ENCODE results near the gene ZMYND10. TPM values are rescaled to one million over a fixed set of nuclear protein-coding genes. Genes with fewer than 3 reads are reported as not detected.

Gene ZMYND10
- total RNA-seq, 1 donor from 2014 or later = 13.4 TPM

GRCh38 chr3:50341996-50342650 is 3.4 kb downstream of the ZMYND10 start:
- Mint-ChIP-seq H3K27ac (no peak overlapping the region), H3K4me3 (peak overlapping the region; percentile 22), H3K9me3 (no peaks in the 10 kb centered on the region), H3K4me1 (ENCODE audit: unreplicated experiment) (peaks cover 20% of the 10 kb centered on the region), H3K27me3 (peaks cover 65% of the 10 kb centered on the region), H3K36me3 (no peaks in the 10 kb centered on the region)
- no peak for DNase-seq (ENCODE audit: extremely low spot score, unreplicated experiment)
- TF ChIP-seq CTCF (conservative IDR thresholded peaks at IDR 0.05) = no peak

- Mint-ChIP-seq H3K9me3 (no peaks in the 10 kb centered on the region), H3K4me1 (ENCODE audit: unreplicated experiment) (peaks cover 22% of the 10 kb centered on the region), H3K36me3 (peaks cover under 1% of the 10 kb centered on the region), H3K4me3 (peak overlapping the region; percentile 20), H3K27me3 (peaks cover 65% of the 10 kb centered on the region), H3K27ac (no peak overlapping the region)
- no peak for TF ChIP-seq CTCF (conservative IDR thresholded peaks at IDR 0.05)
- DNase-seq (ENCODE audit: extremely low spot score, unreplicated experiment) = no peak
Observed at GRCh38 chr3:50341537-50341936, 4.0 kb downstream of the ZMYND10 start.

- Mint-ChIP-seq H3K36me3 (peaks cover 4% of the 10 kb centered on the region), H3K27ac (no peak within 1 kb of the TSS), H3K4me3 (peak within 1 kb of the TSS; percentile 36), H3K9me3 (no peaks in the 10 kb centered on the region), H3K27me3 (peaks cover 61% of the 10 kb centered on the region), H3K4me1 (ENCODE audit: unreplicated experiment) (peaks cover 25% of the 10 kb centered on the region)
- TF ChIP-seq CTCF (conservative IDR thresholded peaks at IDR 0.05) = no peak
- DNase-seq (ENCODE audit: extremely low spot score, unreplicated experiment) = no peak
Observed at GRCh38 chr3:50340448-50341329, 4.8 kb downstream of the ZMYND10 start, which contains the start of gene RASSF1. Gene RASSF1, minus strand, starts transcription at chr3:50340836. Its CDS starts 31 bp downstream, at chr3:50340805.

- peaks cover 25% of the 10 kb centered on the region for H3K4me1 Mint-ChIP-seq (ENCODE audit: unreplicated experiment)
- no peaks in the 10 kb centered on the region for H3K9me3 Mint-ChIP-seq
- no peak for TF ChIP-seq CTCF (conservative IDR thresholded peaks at IDR 0.05)
- DNase-seq (ENCODE audit: extremely low spot score, unreplicated experiment) = no peak
- peaks cover 4% of the 10 kb centered on the region for H3K36me3 Mint-ChIP-seq
- peaks cover 58% of the 10 kb centered on the region for H3K27me3 Mint-ChIP-seq
- no peak overlapping the region for H3K27ac Mint-ChIP-seq
- peak overlapping the region; percentile 36 for H3K4me3 Mint-ChIP-seq
Observed at GRCh38 chr3:50340147-50340447, 5.4 kb downstream of the ZMYND10 start.

GRCh38 chr3:50339485-50340146 is 5.9 kb downstream of the ZMYND10 start:
- Mint-ChIP-seq H3K27ac (no peak overlapping the region), H3K27me3 (peaks cover 53% of the 10 kb centered on the region), H3K4me1 (ENCODE audit: unreplicated experiment) (peaks cover 25% of the 10 kb centered on the region), H3K4me3 (peak overlapping the region; percentile 36), H3K9me3 (no peaks in the 10 kb centered on the region), H3K36me3 (peaks cover 4% of the 10 kb centered on the region)
- TF ChIP-seq CTCF (conservative IDR thresholded peaks at IDR 0.05) = no peak
- no peak for DNase-seq (ENCODE audit: extremely low spot score, unreplicated experiment)

Measured in type B pancreatic cell (in vitro differentiated cells).